ENCODE measurements around the gene LRRTM4. TPM values are rescaled to one million over a fixed set of nuclear protein-coding genes. Genes with fewer than 3 reads are reported as not detected.

Gene LRRTM4
- total RNA-seq, 4 donors from 2014 or later = 0.27 to 0.32 TPM; not detected in 2

DNA sequence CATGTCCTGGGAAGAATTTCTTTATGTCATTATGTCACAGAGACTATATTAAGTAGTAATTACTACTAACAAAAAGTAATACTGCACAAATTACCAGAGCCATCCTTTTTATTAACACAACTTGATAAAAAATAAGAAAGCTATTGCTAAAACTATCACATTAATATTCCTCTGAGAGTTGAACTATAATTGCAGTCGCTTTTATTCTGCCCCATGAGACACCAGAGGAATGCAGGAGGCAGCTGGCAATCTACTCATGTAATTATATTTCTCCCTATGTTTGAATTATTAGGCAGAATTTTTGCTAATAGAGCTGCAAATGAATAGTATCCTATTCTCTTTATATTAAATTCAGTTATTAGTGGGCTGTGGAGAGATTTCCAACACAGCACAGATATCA, 220.7 kb downstream of the LRRTM4 start:
- H3K27me3 ChIP-seq = no peaks in the 10 kb centered on the region
- no peak overlapping the region for H3K27ac ChIP-seq
- H3K36me3 ChIP-seq = no peaks in the 10 kb centered on the region
- TF ChIP-seq EP300 (IDR thresholded peaks at IDR 0.05; ENCODE audit: low read depth) = no peak
- TF ChIP-seq POLR2A (IDR thresholded peaks at IDR 0.05) = no peak
- TF ChIP-seq, protein P1, sequence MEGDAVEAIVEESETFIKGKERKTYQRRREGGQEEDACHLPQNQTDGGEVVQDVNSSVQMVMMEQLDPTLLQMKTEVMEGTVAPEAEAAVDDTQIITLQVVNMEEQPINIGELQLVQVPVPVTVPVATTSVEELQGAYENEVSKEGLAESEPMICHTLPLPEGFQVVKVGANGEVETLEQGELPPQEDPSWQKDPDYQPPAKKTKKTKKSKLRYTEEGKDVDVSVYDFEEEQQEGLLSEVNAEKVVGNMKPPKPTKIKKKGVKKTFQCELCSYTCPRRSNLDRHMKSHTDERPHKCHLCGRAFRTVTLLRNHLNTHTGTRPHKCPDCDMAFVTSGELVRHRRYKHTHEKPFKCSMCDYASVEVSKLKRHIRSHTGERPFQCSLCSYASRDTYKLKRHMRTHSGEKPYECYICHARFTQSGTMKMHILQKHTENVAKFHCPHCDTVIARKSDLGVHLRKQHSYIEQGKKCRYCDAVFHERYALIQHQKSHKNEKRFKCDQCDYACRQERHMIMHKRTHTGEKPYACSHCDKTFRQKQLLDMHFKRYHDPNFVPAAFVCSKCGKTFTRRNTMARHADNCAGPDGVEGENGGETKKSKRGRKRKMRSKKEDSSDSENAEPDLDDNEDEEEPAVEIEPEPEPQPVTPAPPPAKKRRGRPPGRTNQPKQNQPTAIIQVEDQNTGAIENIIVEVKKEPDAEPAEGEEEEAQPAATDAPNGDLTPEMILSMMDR (IDR thresholded peaks at IDR 0.05) = no peak
- no peak for TF ChIP-seq POLR2AphosphoS5 (IDR thresholded peaks at IDR 0.05)
- in situ Hi-C loops (cut with MboI; ENCODE audit: low pct_ligation_motif_present in 1 of 4, low pct_unique_long_range_greater_than_20kb in 1 of 4, low sequenced_read_pairs in 3 of 4) = no loop called here
- 60 to 66% methylated on average over 1 of the region's 1 CpG for WGBS, 2 donors (ENCODE audit: low coverage in 1 of 2)
- H3K4me3 ChIP-seq = no peak overlapping the region
- no peaks in the 10 kb centered on the region for H3K4me1 ChIP-seq
- H3K9me3 ChIP-seq = no peaks in the 10 kb centered on the region
- no peak for DNase-seq
- intact Hi-C loops (cut with DNase I; ENCODE audit: low total_unique reads) = no loop called here

DNA sequence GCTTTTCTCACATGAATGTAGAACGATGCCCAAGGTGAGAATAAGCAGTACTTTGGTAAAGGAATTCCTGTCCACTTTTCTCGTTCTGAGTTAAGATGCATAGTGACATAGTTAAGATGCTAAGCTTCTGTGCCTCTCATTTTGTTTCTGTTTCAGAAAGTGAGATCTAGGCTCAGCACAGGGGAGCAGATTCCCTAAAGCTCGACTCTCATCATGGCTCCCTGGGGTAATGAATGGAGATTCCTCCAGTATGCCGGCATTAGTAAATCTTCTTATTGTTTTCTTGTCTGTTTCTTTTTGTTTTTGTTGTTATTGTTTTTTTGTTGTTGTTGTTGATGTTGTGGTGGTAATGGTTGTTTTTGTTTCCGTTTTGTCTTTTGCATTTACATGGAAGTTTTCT, 225.4 kb downstream of the LRRTM4 start:
- no peaks in the 10 kb centered on the region for H3K4me1 ChIP-seq
- intact Hi-C loops (cut with DNase I; ENCODE audit: low total_unique reads) = no loop called here

DNA sequence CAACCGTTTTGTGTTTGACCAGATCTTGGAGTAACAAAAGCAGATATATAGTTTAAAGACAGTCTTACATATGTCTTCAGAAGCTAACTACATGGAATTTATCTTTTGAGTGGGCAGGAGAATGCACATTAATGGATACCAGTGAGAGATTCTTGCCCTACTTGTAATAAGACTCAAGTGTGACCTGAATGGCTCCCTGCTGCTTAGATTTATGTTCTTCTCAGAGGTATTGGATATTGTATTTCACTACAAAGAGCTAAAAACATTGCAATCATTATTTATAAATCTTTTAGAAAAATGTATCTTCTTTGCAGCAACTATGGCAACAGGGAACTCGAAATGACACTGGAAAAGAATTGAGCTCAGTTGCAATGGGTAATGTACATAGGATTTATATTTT, 227.7 kb downstream of the LRRTM4 start:
- Histone ChIP-seq H3K36me3 (no peaks in the 10 kb centered on the region), H3K9me3 (no peaks in the 10 kb centered on the region), H3K4me3 (no peak overlapping the region), H3K27ac (no peak overlapping the region), H3K4me1 (no peaks in the 10 kb centered on the region), H3K27me3 (no peaks in the 10 kb centered on the region)
- in situ Hi-C loops (cut with MboI; ENCODE audit: low pct_ligation_motif_present in 1 of 4, low pct_unique_long_range_greater_than_20kb in 1 of 4, low sequenced_read_pairs in 3 of 4) (no loop called here), intact Hi-C loops (cut with DNase I; ENCODE audit: low total_unique reads) (no loop called here)
- TF ChIP-seq POLR2AphosphoS5 (IDR thresholded peaks at IDR 0.05) (no peak), EP300 (IDR thresholded peaks at IDR 0.05; ENCODE audit: low read depth) (no peak), POLR2A (IDR thresholded peaks at IDR 0.05) (no peak)
- TF ChIP-seq, protein P1 (IDR thresholded peaks at IDR 0.05) = no peak
- WGBS, 2 donors (ENCODE audit: low coverage in 1 of 2) = 43 to 57% methylated on average over 2 of the region's 2 CpGs
- DNase-seq = no peak

More for the DNA sequence above, 225.4 kb downstream of the LRRTM4 start:
- 64 to 79% methylated on average over 5 of the region's 5 CpGs for WGBS, 2 donors (ENCODE audit: low coverage in 1 of 2)
- in situ Hi-C loops (cut with MboI; ENCODE audit: low pct_ligation_motif_present in 1 of 4, low pct_unique_long_range_greater_than_20kb in 1 of 4, low sequenced_read_pairs in 3 of 4) = no loop called here
- TF ChIP-seq POLR2AphosphoS5 (IDR thresholded peaks at IDR 0.05) (no peak), POLR2A (IDR thresholded peaks at IDR 0.05) (no peak), EP300 (IDR thresholded peaks at IDR 0.05; ENCODE audit: low read depth) (no peak)
- TF ChIP-seq, protein P1 (IDR thresholded peaks at IDR 0.05) = no peak
- Histone ChIP-seq H3K36me3 (no peaks in the 10 kb centered on the region), H3K4me3 (no peak overlapping the region), H3K9me3 (no peaks in the 10 kb centered on the region), H3K27ac (no peak overlapping the region), H3K27me3 (no peaks in the 10 kb centered on the region)
- DNase-seq = no peak

DNA sequence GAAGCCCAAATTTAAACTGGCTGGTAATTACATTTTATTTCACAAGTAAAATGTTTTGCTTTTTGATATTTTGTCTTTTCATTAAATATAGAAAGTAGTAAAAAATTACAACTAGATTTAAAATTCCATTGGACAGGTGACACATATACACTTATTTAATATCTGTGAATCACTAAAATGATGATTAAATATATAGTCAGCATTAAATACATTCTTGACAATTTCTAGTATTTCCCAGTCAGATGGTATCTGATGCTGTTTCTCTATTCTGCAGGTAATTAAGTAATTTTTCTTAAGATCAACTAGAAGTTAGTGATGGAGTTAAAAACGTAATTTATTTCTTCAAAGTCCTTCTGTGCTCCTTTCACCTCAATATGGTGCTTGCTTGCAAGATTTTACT, 237.8 kb downstream of the LRRTM4 start:
- no peak overlapping the region for H3K27ac ChIP-seq
- H3K4me1 ChIP-seq = no peaks in the 10 kb centered on the region
- no peaks in the 10 kb centered on the region for H3K27me3 ChIP-seq
- H3K4me3 ChIP-seq = no peak overlapping the region
- in situ Hi-C loops (cut with MboI; ENCODE audit: low pct_ligation_motif_present in 1 of 4, low pct_unique_long_range_greater_than_20kb in 1 of 4, low sequenced_read_pairs in 3 of 4) (no loop called here), intact Hi-C loops (cut with DNase I; ENCODE audit: low total_unique reads) (no loop called here)
- TF ChIP-seq EP300 (IDR thresholded peaks at IDR 0.05; ENCODE audit: low read depth) (no peak), POLR2A (IDR thresholded peaks at IDR 0.05) (no peak), POLR2AphosphoS5 (IDR thresholded peaks at IDR 0.05) (no peak)
- TF ChIP-seq, protein P1 (IDR thresholded peaks at IDR 0.05) = no peak
- H3K9me3 ChIP-seq = no peaks in the 10 kb centered on the region
- no peaks in the 10 kb centered on the region for H3K36me3 ChIP-seq
- no peak for DNase-seq
- WGBS, 2 donors (ENCODE audit: low coverage in 1 of 2) = 30 to 46% methylated on average over 1 of the region's 1 CpG

All from transverse colon (tissue), 4 donors.